NCI-H2107 treated with DMSO at 0.1 percent for 48 hours (cell line): ENCODE data around the gene FES.
"Not testable (repeated sequence)": the region's sequence is repeated elsewhere in the genome, so short reads cannot be mapped to it uniquely, and the experiment has no call there.

Experiments used
- DNase-seq: peaks from one replicate; lab custom pipeline; 2025; ENCODE audit not compliant: unreplicated experiment; lab: John Stamatoyannopoulos, UW

The FES gene

GRCh38 chr15:90907838-90908507 lies 23.7 kb downstream of the FES start:
- no peak for DNase-seq

GRCh38 chr15:90909449-90909848 lies 25.1 kb downstream of the FES start:
- not testable (repeated sequence) for DNase-seq

GRCh38 chr15:90909976-90910375 lies 25.7 kb downstream of the FES start:
- no peak for DNase-seq

- DNase-seq: no peak
Measured at GRCh38 chr15:90910441-90911301, 26.4 kb downstream of the FES start.

DNA sequence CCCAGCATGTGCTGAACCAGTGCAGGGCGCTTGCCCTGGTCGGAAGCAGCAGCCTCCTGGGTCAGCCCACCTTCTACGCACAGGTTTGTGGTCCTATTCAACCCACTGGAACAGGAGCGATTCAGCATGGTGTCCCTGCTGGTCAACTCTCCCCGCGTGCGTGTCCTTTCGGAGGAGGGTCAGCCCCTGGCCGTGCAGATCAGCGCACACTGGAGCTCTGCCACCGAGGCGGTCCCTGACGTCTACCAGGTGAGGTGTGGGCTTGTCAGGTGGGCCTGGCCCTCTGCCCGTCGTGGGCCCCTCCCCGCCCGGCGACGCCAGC lies 27.0 kb downstream of the FES start:
- DNase-seq: no peak

- no peak for DNase-seq
Measured at GRCh38 chr15:90911906-90912769, 27.8 kb downstream of the FES start.

GRCh38 chr15:90912770-90913075 lies 28.4 kb downstream of the FES start:
- DNase-seq: no peak

- DNase-seq: no peak
Measured at GRCh38 chr15:90913398-90913944, 29.2 kb downstream of the FES start.

- DNase-seq: no peak
Measured at GRCh38 chr15:90914305-90915080, 30.2 kb downstream of the FES start.

DNA sequence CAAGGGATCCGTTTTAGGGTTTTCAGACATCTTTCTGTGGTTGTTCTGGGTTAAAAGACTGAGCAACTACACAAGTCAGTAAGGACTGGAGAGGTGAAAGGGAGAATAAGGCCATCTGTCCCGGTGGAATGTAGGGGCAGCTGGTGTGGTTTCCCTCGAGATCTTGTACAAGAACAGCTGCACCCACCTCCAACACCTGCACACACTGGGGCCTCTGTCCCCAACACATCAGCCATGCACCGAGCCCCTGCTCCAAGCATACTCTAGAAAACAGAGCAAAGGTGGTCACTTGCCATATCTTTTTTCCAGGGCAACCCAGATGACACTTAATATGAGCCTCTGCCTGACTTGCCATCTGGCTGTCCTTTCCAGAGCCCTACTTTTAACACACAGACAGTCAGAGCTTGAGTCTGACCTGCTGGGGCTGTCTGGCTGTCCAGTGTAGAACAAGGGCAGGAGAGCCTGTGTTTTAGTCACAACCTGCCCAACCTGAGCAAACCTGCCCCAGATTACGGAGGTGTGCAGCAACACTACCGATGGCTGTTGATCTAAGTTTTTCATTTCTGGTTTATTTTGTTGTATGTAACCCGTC lies 31.0 kb downstream of the FES start:
- DNase-seq: no peak

GRCh38 chr15:90915808-90916440 lies 31.6 kb downstream of the FES start:
- no peak for DNase-seq

GRCh38 chr15:90916461-90916860 lies 32.2 kb downstream of the FES start:
- no peak for DNase-seq

- no peak for DNase-seq
Measured at GRCh38 chr15:90917569-90917968, 33.3 kb downstream of the FES start.

DNA sequence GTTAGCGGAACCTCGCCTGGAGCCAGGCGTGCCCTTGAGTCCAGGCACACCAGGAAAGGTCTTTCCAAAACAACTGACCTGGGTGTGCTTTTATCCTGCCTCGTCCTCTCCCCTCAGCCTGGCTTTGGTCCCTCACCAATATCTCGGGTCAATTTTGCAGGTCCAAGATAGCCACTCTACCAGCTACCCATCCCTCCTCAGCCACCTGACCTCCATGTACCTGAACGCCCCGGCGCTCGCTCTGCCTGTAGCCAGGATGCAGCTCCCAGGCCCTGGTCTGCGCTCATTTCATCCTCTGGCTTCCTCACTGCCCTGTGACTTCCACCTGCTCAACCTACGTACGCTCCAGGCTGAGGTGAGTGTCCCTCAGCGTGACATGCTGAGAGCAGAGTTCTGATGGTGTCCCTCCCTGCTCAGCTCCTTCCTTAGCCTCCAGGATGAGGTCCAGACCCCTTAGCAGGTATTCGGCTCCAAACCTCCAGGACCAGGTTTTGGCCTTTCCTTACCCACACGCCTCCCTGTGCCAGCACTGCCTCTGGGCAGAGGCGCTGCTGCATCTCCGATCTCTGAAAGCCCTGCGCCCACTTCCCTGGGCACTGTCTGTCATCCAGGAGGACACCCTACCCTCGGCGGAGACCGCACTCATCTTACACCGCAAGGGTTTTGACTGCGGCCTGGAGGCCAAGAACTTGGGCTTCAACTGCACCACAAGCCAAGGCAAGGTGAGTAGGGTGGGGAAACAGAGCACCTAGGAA lies 33.9 kb downstream of the FES start:
- no peak for DNase-seq

- DNase-seq: no peak
Measured at GRCh38 chr15:90918835-90919234, 34.5 kb downstream of the FES start.

- DNase-seq: no peak
Measured at GRCh38 chr15:90921887-90922286, 37.6 kb downstream of the FES start.

DNA sequence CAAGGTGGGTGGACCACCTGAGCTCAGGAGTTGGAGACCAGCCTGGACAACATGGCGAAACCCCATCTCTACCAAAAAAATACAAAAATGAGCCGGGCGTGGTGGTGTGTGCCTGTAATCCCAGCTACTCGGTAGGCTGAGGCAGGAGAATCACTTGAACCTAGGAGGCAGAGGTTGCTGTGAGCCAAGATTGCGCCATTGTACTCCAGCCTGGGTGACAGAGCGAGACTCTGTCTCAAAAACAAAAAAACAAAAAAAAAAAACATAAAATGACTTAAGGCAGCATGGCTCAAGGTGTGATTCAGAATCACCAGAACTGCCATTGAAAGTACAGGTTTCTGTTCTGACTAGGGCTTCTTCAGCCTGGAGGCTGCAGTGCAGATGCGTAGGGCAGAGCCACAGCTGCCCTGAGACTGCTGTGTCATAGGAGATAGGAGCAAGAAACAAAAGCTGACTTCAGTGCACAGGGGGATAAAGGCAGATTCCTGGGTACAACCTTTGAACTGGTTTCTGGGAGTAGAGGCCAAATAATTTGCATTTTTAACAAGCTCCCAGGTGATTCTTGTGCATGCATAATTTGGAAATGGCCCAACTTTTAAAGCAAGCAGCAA lies 38.5 kb downstream of the FES start:
- not testable (repeated sequence) for DNase-seq

DNA sequence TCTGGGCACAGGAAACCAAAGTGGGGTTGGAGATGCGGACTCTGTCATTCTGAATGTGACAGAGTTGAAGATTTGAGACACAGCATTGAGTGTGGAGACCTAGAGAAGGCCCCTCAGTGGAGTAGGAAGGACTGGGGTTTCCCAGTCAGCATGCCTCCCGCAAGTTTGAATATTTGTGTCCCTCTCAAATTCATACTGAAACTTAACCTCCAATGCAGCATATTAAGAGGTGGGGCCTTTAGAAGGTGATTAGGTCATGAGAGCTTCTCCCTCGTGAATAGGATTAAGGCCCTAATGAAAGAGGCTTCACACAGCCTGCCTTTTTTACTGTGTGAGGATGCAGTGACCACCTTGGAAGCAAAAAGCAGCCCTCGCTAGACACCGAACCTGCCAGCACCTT lies 40.1 kb downstream of the FES start:
- DNase-seq: no peak

DNA sequence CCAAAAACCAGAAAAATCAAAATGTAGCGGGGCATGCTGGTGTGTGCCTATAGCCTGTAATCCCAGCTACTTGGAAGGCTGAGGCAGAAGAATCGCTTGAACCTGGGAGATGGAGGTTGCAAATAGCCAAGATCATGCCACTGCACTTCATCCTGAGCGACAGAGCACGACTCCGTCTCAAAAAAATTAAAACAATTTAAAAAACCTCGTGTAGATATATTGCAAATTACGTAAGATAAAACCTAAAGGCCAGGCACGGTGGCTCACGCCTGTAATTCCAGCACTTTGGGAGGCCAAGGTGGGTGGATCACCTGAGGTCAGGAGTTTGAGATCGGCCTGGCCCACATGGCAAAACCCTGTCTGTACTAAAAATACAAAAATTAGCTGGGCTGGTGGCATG lies 42.5 kb downstream of the FES start:
- not testable (repeated sequence) for DNase-seq
